Heart left ventricle (tissue), 16 donors: ENCODE results near the gene CISH. TPM values are rescaled to one million over a fixed set of nuclear protein-coding genes. Genes with fewer than 3 reads are reported as not detected.

Experiments
- ATAC-seq, 4 donors: fragments of 200-7000 bp; cut with Tn5 transposase; one replicate each; pipeline ENCODE4 v1.9.1; 2020 to 2022; ENCODE audit warnings: moderate library complexity in 4 of 4, mild to moderate bottlenecking in 3 of 4, moderate number of reproducible peaks in 1 of 4
- DNase-seq, 5 donors: peaks; one replicate each; pipeline ENCODE4 v3.0.0-alpha.2; 2020
- H3K27ac ChIP-seq, 12 donors: fragments of 200-600 bp; sonication (generic) in 4 of 12; one replicate each; pipeline versions ENCODE4 v1.5.0 to v1.8.0; 2016 to 2022; ENCODE audit warnings: mild to moderate bottlenecking in 2 of 12
- H3K27me3 ChIP-seq, 9 donors: fragments of 200-600 bp; sonication (generic) in 2 of 9; one replicate each; pipeline versions ENCODE4 v1.5.1 to v1.8.0; 2016 to 2022; ENCODE audit warnings: mild to moderate bottlenecking in 3 of 9
- H3K36me3 ChIP-seq, 9 donors: fragments of 200-600 bp; sonication (generic) in 2 of 9; one replicate each; pipeline versions ENCODE4 v1.5.0 to v1.8.0; 2018 to 2022; ENCODE audit warnings: mild to moderate bottlenecking in 2 of 9
- H3K4me1 ChIP-seq, 12 donors: fragments of 200-600 bp; sonication (generic) in 4 of 12; one replicate each; pipeline versions ENCODE4 v1.5.0 to v1.8.0; 2016 to 2022; ENCODE audit warnings: mild to moderate bottlenecking in 3 of 12
- H3K4me3 ChIP-seq, 12 donors: fragments of 200-600 bp; sonication (generic) in 4 of 12; one replicate each; pipeline versions ENCODE4 v1.5.0 to v1.8.0; 2017 to 2022; ENCODE audit warnings: mild to moderate bottlenecking in 9 of 12, moderate library complexity in 4 of 12
- H3K9me3 ChIP-seq, 12 donors: fragments of 200-600 bp; sonication (generic) in 4 of 12; one replicate each; pipeline versions ENCODE4 v1.5.0 to v1.8.0; 2016 to 2022; ENCODE audit warnings: mild to moderate bottlenecking in 1 of 12
- CTCF ChIP-seq, 12 donors: fragments of 200-600 bp; sonication (generic) in 4 of 12; IDR thresholded peaks; one replicate each; pipeline versions ENCODE4 v1.5.0 to v1.8.0; 2018 to 2022; ENCODE audit warnings: antibody characterized with exemption in 12 of 12, mild to moderate bottlenecking in 5 of 12
- POLR2A ChIP-seq, 2 donors: fragments of 450-650 bp; IDR thresholded peaks; one replicate each; pipeline ENCODE4 v1.6.1; 2017; ENCODE audit warnings: antibody characterized with exemption in 2 of 2, mild to moderate bottlenecking in 2 of 2, moderate library complexity in 2 of 2
- WGBS, 4 donors: extraction: QIAGEN DNeasy Blood & Tissue Kit in 2 of 4; methylation state at CpG; one replicate each; pipeline versions ENCODE4 v1.1.5 to v1.1.7; 2013 to 2018; 5-methylcytosine and 5-hydroxymethylcytosine counted together
- intact Hi-C, 10 donors: fragments of 100-400 bp; cut with DNase I; formaldehyde crosslinking; loops; one replicate each; pipeline versions ENCODE4 v1.11.1 to v1.14.2; 2022
- polyA plus RNA-seq, 2 donors: library from polyadenylated mRNA; stranded (reverse); fragments of 200-250 nt; gene quantifications; one replicate each; pipeline ENCODE4 v1.2.3, GENCODE V29; 2013
- total RNA-seq, 9 donors: library from RNA; depleted of rRNA in 2 of 9; stranded (reverse); fragments of >200 nt in 2 of 9; fragmentation: NEBNext Ultra II Directional in 3 of 9; extraction: Animal tissue kit (Norgen Biotek cat#: 25700) in 3 of 9; gene quantifications; one replicate each; pipeline versions ENCODE4 v1.1.0 to v1.2.4, GENCODE V29; 2016 to 2023
- donor health status: ischemic (EF 13 %, LVEDD 7.1; RV severe dilation, severe dysfunction).
- donor health status: healthy with polysubstance abuse.
- donor health status: DM: no; HTN: yes; CAD: no.
- donor health status: DM: no; HTN: no; CAD: no.
- donor health status: ischemic (EF 25% LVEDD 6.9; RV normal size, moderate dysfunction).
- donor health status: ischemic (EF 25% LVEDD 5.7; RV mildly dilated, moderate dysfunction).
- donor health status: healthy.
- donor health status: DM: yes; HTN: yes; CAD: no.
- donor health status: ischemic (EF 35%, LVEDD 5.7; RV mildly dilated, moderate dysfunction).
- donor health status: nonischemic (EF 11% LVEDD 7.7; RV severe dilation, severe dysfunction).
- donor health status: DM: yes; HTN: yes; CAD: no.
- donor health status: PGD.
- donor health status: ischemic (EF 29% LVEDD 5.4; RV normal size, mild dysfunction).
- donor health status: nonischemic (EF 23%, LVEDD 6.1; RV moderate dilation, normal function).

The CISH gene
- total and polyA plus RNA-seq, 11 donors = 6.9 to 57.0 (median 20.3) TPM

- intact Hi-C loops = loop anchor here in 1 of 10 donors (5.0 kb wide), 1 partner anchor 52 kb away; no protein-coding TSS in a partner anchor
- peaks cover 0 to 86% (median 45%) of the 10 kb centered on the region in 12 donors for H3K4me1 ChIP-seq
- H3K4me3 ChIP-seq = no peak overlapping the region
- H3K9me3 ChIP-seq = no peaks in the 10 kb centered on the region
- H3K27ac ChIP-seq = peak overlapping the region in 2 of 12 donors; percentile 8 to 66
- TF ChIP-seq POLR2A (IDR thresholded peaks at IDR 0.05) (no peak), CTCF (IDR thresholded peaks at IDR 0.05) (no peak)
- DNase-seq (no peak), ATAC-seq (no peak)
- no peaks in the 10 kb centered on the region for H3K27me3 ChIP-seq
- peaks cover 0 to 9% (median 0%) of the 10 kb centered on the region in 9 donors for H3K36me3 ChIP-seq
Observed at GRCh38 chr3:50635066-50635465, 23.5 kb upstream of the CISH start.

GRCh38 chr3:50633230-50633790 lies 21.7 kb upstream of the CISH start:
- 56 to 68% (median 65%) methylated on average over 5 of the region's 5 CpGs for WGBS, 4 donors
- intact Hi-C loops = no loop called here
- Histone ChIP-seq H3K4me1 (peaks cover 0 to 88% (median 42%) of the 10 kb centered on the region in 12 donors), H3K27me3 (no peaks in the 10 kb centered on the region), H3K36me3 (no peaks in the 10 kb centered on the region), H3K27ac (peak overlapping the region in 3 of 12 donors; percentile 2 to 72 (median 5)), H3K9me3 (no peaks in the 10 kb centered on the region), H3K4me3 (no peak overlapping the region)
- ATAC-seq = no peak
- no peak for DNase-seq
- TF ChIP-seq CTCF (IDR thresholded peaks at IDR 0.05) (no peak), POLR2A (IDR thresholded peaks at IDR 0.05) (no peak)

- intact Hi-C loops = no loop called here
- no peaks in the 10 kb centered on the region for H3K27me3 ChIP-seq
- H3K36me3 ChIP-seq = no peaks in the 10 kb centered on the region
- H3K9me3 ChIP-seq = no peaks in the 10 kb centered on the region
- no peak overlapping the region for H3K4me3 ChIP-seq
- DNase-seq (no peak), ATAC-seq (peak in 1 of 4 donors; percentile 4)
- H3K27ac ChIP-seq = peak overlapping the region in 7 of 12 donors; percentile 20 to 72 (median 39)
- TF ChIP-seq CTCF (IDR thresholded peaks at IDR 0.05) (no peak), POLR2A (IDR thresholded peaks at IDR 0.05) (no peak)
- H3K4me1 ChIP-seq = peaks cover 0 to 91% (median 44%) of the 10 kb centered on the region in 12 donors
- 27 to 41% (median 34%) methylated on average over 5 of the region's 5 CpGs for WGBS, 4 donors
Observed at GRCh38 chr3:50632450-50632849, 20.9 kb upstream of the CISH start.

- H3K4me3 ChIP-seq = no peak overlapping the region
- H3K9me3 ChIP-seq = no peaks in the 10 kb centered on the region
- H3K36me3 ChIP-seq = no peaks in the 10 kb centered on the region
- peaks cover 0 to 92% (median 41%) of the 10 kb centered on the region in 12 donors for H3K4me1 ChIP-seq
- WGBS, 4 donors = 50 to 62% (median 54%) methylated on average over 7 of the region's 7 CpGs
- TF ChIP-seq POLR2A (IDR thresholded peaks at IDR 0.05) (no peak), CTCF (IDR thresholded peaks at IDR 0.05) (no peak)
- ATAC-seq (no peak), DNase-seq (no peak)
- H3K27ac ChIP-seq = peak overlapping the region in 5 of 12 donors; percentile 11 to 72 (median 25)
- intact Hi-C loops = no loop called here
- H3K27me3 ChIP-seq = no peaks in the 10 kb centered on the region
Observed at GRCh38 chr3:50630877-50631276, 19.3 kb upstream of the CISH start.
